Heart left ventricle (tissue), 16 donors: Measurements from ENCODE around the gene HTRA3. TPM values are rescaled to one million over a fixed set of nuclear protein-coding genes. Genes with fewer than 3 reads are reported as not detected.

Experiments
- ATAC-seq, 4 donors: fragments of 200-7000 bp; cut with Tn5 transposase; one replicate each; pipeline ENCODE4 v1.9.1; 2020 to 2022; ENCODE audit warnings: moderate library complexity in 4 of 4, mild to moderate bottlenecking in 3 of 4, moderate number of reproducible peaks in 1 of 4
- DNase-seq, 5 donors: peaks; one replicate each; pipeline ENCODE4 v3.0.0-alpha.2; 2020
- H3K27ac ChIP-seq, 12 donors: fragments of 200-600 bp; sonication (generic) in 4 of 12; one replicate each; pipeline versions ENCODE4 v1.5.0 to v1.8.0; 2016 to 2022; ENCODE audit warnings: mild to moderate bottlenecking in 2 of 12
- H3K27me3 ChIP-seq, 9 donors: fragments of 200-600 bp; sonication (generic) in 2 of 9; one replicate each; pipeline versions ENCODE4 v1.5.1 to v1.8.0; 2016 to 2022; ENCODE audit warnings: mild to moderate bottlenecking in 3 of 9
- H3K36me3 ChIP-seq, 9 donors: fragments of 200-600 bp; sonication (generic) in 2 of 9; one replicate each; pipeline versions ENCODE4 v1.5.0 to v1.8.0; 2018 to 2022; ENCODE audit warnings: mild to moderate bottlenecking in 2 of 9
- H3K4me1 ChIP-seq, 12 donors: fragments of 200-600 bp; sonication (generic) in 4 of 12; one replicate each; pipeline versions ENCODE4 v1.5.0 to v1.8.0; 2016 to 2022; ENCODE audit warnings: mild to moderate bottlenecking in 3 of 12
- H3K4me3 ChIP-seq, 12 donors: fragments of 200-600 bp; sonication (generic) in 4 of 12; one replicate each; pipeline versions ENCODE4 v1.5.0 to v1.8.0; 2017 to 2022; ENCODE audit warnings: mild to moderate bottlenecking in 9 of 12, moderate library complexity in 4 of 12
- H3K9me3 ChIP-seq, 12 donors: fragments of 200-600 bp; sonication (generic) in 4 of 12; one replicate each; pipeline versions ENCODE4 v1.5.0 to v1.8.0; 2016 to 2022; ENCODE audit warnings: mild to moderate bottlenecking in 1 of 12
- CTCF ChIP-seq, 12 donors: fragments of 200-600 bp; sonication (generic) in 4 of 12; IDR thresholded peaks; one replicate each; pipeline versions ENCODE4 v1.5.0 to v1.8.0; 2018 to 2022; ENCODE audit warnings: antibody characterized with exemption in 12 of 12, mild to moderate bottlenecking in 5 of 12
- POLR2A ChIP-seq, 2 donors: fragments of 450-650 bp; IDR thresholded peaks; one replicate each; pipeline ENCODE4 v1.6.1; 2017; ENCODE audit warnings: antibody characterized with exemption in 2 of 2, mild to moderate bottlenecking in 2 of 2, moderate library complexity in 2 of 2
- WGBS, 4 donors: extraction: QIAGEN DNeasy Blood & Tissue Kit in 2 of 4; methylation state at CpG; one replicate each; pipeline versions ENCODE4 v1.1.5 to v1.1.7; 2013 to 2018; 5-methylcytosine and 5-hydroxymethylcytosine counted together
- intact Hi-C, 10 donors: fragments of 100-400 bp; cut with DNase I; formaldehyde crosslinking; loops; one replicate each; pipeline versions ENCODE4 v1.11.1 to v1.14.2; 2022
- polyA plus RNA-seq, 2 donors: library from polyadenylated mRNA; stranded (reverse); fragments of 200-250 nt; gene quantifications; one replicate each; pipeline ENCODE4 v1.2.3, GENCODE V29; 2013
- total RNA-seq, 9 donors: library from RNA; depleted of rRNA in 2 of 9; stranded (reverse); fragments of >200 nt in 2 of 9; fragmentation: NEBNext Ultra II Directional in 3 of 9; extraction: Animal tissue kit (Norgen Biotek cat#: 25700) in 3 of 9; gene quantifications; one replicate each; pipeline versions ENCODE4 v1.1.0 to v1.2.4, GENCODE V29; 2016 to 2023
- donor health status: ischemic (EF 13 %, LVEDD 7.1; RV severe dilation, severe dysfunction).
- donor health status: healthy with polysubstance abuse.
- donor health status: DM: no; HTN: yes; CAD: no.
- donor health status: DM: no; HTN: no; CAD: no.
- donor health status: ischemic (EF 25% LVEDD 6.9; RV normal size, moderate dysfunction).
- donor health status: ischemic (EF 25% LVEDD 5.7; RV mildly dilated, moderate dysfunction).
- donor health status: healthy.
- donor health status: DM: yes; HTN: yes; CAD: no.
- donor health status: ischemic (EF 35%, LVEDD 5.7; RV mildly dilated, moderate dysfunction).
- donor health status: nonischemic (EF 11% LVEDD 7.7; RV severe dilation, severe dysfunction).
- donor health status: DM: yes; HTN: yes; CAD: no.
- donor health status: PGD.
- donor health status: ischemic (EF 29% LVEDD 5.4; RV normal size, mild dysfunction).
- donor health status: nonischemic (EF 23%, LVEDD 6.1; RV moderate dilation, normal function).

Gene HTRA3
- total and polyA plus RNA-seq, 11 donors = 26.8 to 84.6 (median 50.1) TPM

- intact Hi-C loops = loop anchor here in 1 of 10 donors (5.0 kb wide), 1 partner anchor 64 kb away; no protein-coding TSS in a partner anchor
- peak in 2 of 5 donors; percentile 19 to 23 for DNase-seq
- Histone ChIP-seq H3K36me3 (no peaks in the 10 kb centered on the region), H3K4me3 (no peak overlapping the region), H3K27me3 (no peaks in the 10 kb centered on the region), H3K27ac (no peak overlapping the region), H3K4me1 (peaks cover 2 to 21% (median 15%) of the 10 kb centered on the region in 12 donors), H3K9me3 (peaks cover 0 to 11% (median 0%) of the 10 kb centered on the region in 12 donors)
- WGBS, 4 donors = 83 to 87% (median 85%) methylated on average over 6 to 8 of the region's 8 CpGs
- TF ChIP-seq CTCF (IDR thresholded peaks at IDR 0.05) (no peak), POLR2A (IDR thresholded peaks at IDR 0.05) (no peak)
- ATAC-seq = no peak
These were observed 63.4 kb downstream of the HTRA3 start for GRCh38 chr4:8332891-8333331.

GRCh38 chr4:8333726-8334460, 64.3 kb downstream of the HTRA3 start:
- peak in 1 of 5 donors; percentile 15 for DNase-seq
- no peaks in the 10 kb centered on the region for H3K36me3 ChIP-seq
- no peaks in the 10 kb centered on the region for H3K27me3 ChIP-seq
- intact Hi-C loops = loop anchor here in 1 of 10 donors (5.0 kb wide), 1 partner anchor 63 kb away; no protein-coding TSS in a partner anchor
- no peak overlapping the region for H3K27ac ChIP-seq
- no peak for TF ChIP-seq POLR2A (IDR thresholded peaks at IDR 0.05)
- TF ChIP-seq CTCF (IDR thresholded peaks at IDR 0.05) = no peak
- peaks cover 2 to 27% (median 17%) of the 10 kb centered on the region in 12 donors for H3K4me1 ChIP-seq
- ATAC-seq = no peak
- H3K4me3 ChIP-seq = no peak overlapping the region
- H3K9me3 ChIP-seq = peaks cover 0 to 11% (median 0%) of the 10 kb centered on the region in 12 donors
- WGBS, 4 donors = 82 to 91% (median 85%) methylated on average over 13 to 14 of the region's 14 CpGs

GRCh38 chr4:8334786-8335460, 65.4 kb downstream of the HTRA3 start:
- Histone ChIP-seq H3K4me3 (no peak overlapping the region), H3K36me3 (no peaks in the 10 kb centered on the region), H3K27me3 (no peaks in the 10 kb centered on the region), H3K4me1 (peaks cover 2 to 25% (median 16%) of the 10 kb centered on the region in 12 donors), H3K9me3 (peaks cover 0 to 11% (median 0%) of the 10 kb centered on the region in 12 donors), H3K27ac (no peak overlapping the region)
- no peak for TF ChIP-seq CTCF (IDR thresholded peaks at IDR 0.05)
- no peak for TF ChIP-seq POLR2A (IDR thresholded peaks at IDR 0.05)
- intact Hi-C loops = loop anchor here in 1 of 10 donors (5.0 kb wide), 1 partner anchor 62 kb away; no protein-coding TSS in a partner anchor
- 90 to 95% (median 93%) methylated on average over 13 of the region's 13 CpGs for WGBS, 4 donors
- ATAC-seq (no peak), DNase-seq (peak in 1 of 5 donors; percentile 16)

GRCh38 chr4:8335848-8336247, 66.3 kb downstream of the HTRA3 start:
- intact Hi-C loops = no loop called here
- ATAC-seq (no peak), DNase-seq (no peak)
- H3K27me3 ChIP-seq = no peaks in the 10 kb centered on the region
- WGBS, 4 donors = 95 to 98% (median 97%) methylated on average over 2 of the region's 2 CpGs
- no peak overlapping the region for H3K27ac ChIP-seq
- H3K9me3 ChIP-seq = peaks cover 0 to 11% (median 0%) of the 10 kb centered on the region in 12 donors
- TF ChIP-seq POLR2A (IDR thresholded peaks at IDR 0.05) (no peak), CTCF (IDR thresholded peaks at IDR 0.05) (no peak)
- H3K4me3 ChIP-seq = no peak overlapping the region
- no peaks in the 10 kb centered on the region for H3K36me3 ChIP-seq
- peaks cover 4 to 25% (median 16%) of the 10 kb centered on the region in 12 donors for H3K4me1 ChIP-seq
